Measurements from ENCODE around the gene CD247. TPM values are rescaled to one million over a fixed set of nuclear protein-coding genes. Genes with fewer than 3 reads are reported as not detected.

Gene CD247
- polyA plus RNA-seq, 1 of the 3 experiments (the other 2 are of a cell fraction), result 0.08 TPM

DNA sequence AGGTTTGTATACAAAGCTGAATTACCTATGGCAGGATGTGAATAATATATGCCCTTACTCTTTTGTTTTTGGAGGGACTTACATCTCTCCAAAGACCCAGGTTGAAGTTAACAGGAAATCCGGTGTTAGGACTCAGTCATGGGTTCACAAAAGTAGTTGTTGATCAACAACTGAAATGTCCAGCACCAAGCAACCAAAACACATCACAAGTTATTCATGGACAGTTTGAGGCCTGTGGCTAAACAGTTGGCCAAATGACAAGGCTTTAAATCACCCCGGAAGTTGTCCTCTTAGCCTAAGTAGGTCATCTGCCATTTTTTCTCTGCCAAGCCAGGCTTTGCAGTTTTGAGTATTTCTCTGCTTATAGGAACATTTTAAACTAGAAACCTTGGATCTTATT, 89.9 kb downstream of the CD247 start:
- TF ChIP-seq MAX (IDR thresholded peaks at IDR 0.05; ENCODE audit: low read depth) (no peak), RAD21 (IDR thresholded peaks at IDR 0.05; ENCODE audit: low read length) (no peak), YY1 (IDR thresholded peaks at IDR 0.05; ENCODE audit: low read depth) (no peak), TAF1 (IDR thresholded peaks at IDR 0.05; ENCODE audit: borderline replicate concordance, low read depth, low read length) (no peak), EZH2phosphoT487 (IDR thresholded peaks at IDR 0.05; ENCODE audit: borderline replicate concordance, low read depth) (no peak)
- TF ChIP-seq, protein P1, sequence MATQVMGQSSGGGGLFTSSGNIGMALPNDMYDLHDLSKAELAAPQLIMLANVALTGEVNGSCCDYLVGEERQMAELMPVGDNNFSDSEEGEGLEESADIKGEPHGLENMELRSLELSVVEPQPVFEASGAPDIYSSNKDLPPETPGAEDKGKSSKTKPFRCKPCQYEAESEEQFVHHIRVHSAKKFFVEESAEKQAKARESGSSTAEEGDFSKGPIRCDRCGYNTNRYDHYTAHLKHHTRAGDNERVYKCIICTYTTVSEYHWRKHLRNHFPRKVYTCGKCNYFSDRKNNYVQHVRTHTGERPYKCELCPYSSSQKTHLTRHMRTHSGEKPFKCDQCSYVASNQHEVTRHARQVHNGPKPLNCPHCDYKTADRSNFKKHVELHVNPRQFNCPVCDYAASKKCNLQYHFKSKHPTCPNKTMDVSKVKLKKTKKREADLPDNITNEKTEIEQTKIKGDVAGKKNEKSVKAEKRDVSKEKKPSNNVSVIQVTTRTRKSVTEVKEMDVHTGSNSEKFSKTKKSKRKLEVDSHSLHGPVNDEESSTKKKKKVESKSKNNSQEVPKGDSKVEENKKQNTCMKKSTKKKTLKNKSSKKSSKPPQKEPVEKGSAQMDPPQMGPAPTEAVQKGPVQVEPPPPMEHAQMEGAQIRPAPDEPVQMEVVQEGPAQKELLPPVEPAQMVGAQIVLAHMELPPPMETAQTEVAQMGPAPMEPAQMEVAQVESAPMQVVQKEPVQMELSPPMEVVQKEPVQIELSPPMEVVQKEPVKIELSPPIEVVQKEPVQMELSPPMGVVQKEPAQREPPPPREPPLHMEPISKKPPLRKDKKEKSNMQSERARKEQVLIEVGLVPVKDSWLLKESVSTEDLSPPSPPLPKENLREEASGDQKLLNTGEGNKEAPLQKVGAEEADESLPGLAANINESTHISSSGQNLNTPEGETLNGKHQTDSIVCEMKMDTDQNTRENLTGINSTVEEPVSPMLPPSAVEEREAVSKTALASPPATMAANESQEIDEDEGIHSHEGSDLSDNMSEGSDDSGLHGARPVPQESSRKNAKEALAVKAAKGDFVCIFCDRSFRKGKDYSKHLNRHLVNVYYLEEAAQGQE (IDR thresholded peaks at IDR 0.05; ENCODE audit: low read depth, low read length), result no peak
- ChIA-PET POLR2A (no interaction called here), CTCF (interaction anchor here (1.1 to 1.6 kb wide), 3 partner anchors 13 to 112 kb away, joined by 4 to 6 read pairs (median 4); no protein-coding TSS in a partner anchor)

DNA sequence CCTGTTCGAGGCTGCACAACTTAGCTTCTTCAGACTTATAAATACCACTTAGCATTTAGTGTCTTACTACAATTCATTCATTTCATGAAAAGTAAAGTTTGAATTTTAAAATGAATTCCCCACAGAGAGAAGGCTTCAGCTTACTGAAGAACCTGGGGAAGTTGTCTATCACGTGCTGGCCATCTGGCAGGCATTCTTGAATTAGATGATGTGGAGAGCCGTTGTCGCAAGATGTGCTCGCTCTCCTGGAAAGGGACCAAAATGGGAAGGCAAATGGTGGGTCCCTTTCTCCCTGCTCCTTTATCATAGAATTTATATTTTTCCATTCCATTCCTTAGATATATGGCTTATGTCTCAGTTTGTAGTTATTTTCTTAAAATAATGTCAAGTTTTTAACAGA, 90.5 kb downstream of the CD247 start:
- Histone ChIP-seq H3K9ac (no peak overlapping the region), H4K20me1 (ENCODE audit: insufficient read depth) (no peaks in the 10 kb centered on the region), H3K27ac (ENCODE audit: low read depth in 2 of 2, low read length in 1 of 2) (no peak overlapping the region), H3K4me2 (no peak overlapping the region), H3K9me2 (no peaks in the 10 kb centered on the region), H3K9me3 (no peaks in the 10 kb centered on the region), H3K4me3 (ENCODE audit: low read depth in 2 of 2, low read length in 1 of 2) (no peak overlapping the region), H3K36me3 (replicated peaks in 1 of 2; ENCODE audit: control insufficient read depth in 1 of 2, insufficient read depth in 2 of 2, low read length in 1 of 2) (peaks cover 0 to 10% of the 10 kb centered on the region in 2 experiments), H3K4me1 (ENCODE audit: control insufficient read depth in 1 of 2, insufficient read depth in 2 of 2, low read depth in 1 of 2, low read length in 1 of 2) (no peaks in the 10 kb centered on the region; a peak in 1 of 4 replicates), H3K27me3 (ENCODE audit: insufficient read depth) (no peaks in the 10 kb centered on the region), H2AFZ (ENCODE audit: low read depth) (no peak overlapping the region), H3F3A (replicated peaks; ENCODE audit: insufficient read depth) (no peaks in the 10 kb centered on the region), H3K79me2 (ENCODE audit: insufficient read depth) (no peaks in the 10 kb centered on the region)
- no peak for DNase-seq
- TF ChIP-seq TCF12 (IDR thresholded peaks at IDR 0.05) (no peak), GABPA (IDR thresholded peaks at IDR 0.05; ENCODE audit: low read depth) (no peak), TAF1 (IDR thresholded peaks at IDR 0.05; ENCODE audit: borderline replicate concordance, low read depth, low read length) (no peak), FOXM1 (IDR thresholded peaks at IDR 0.05; ENCODE audit: low read depth) (no peak), RXRA (IDR thresholded peaks at IDR 0.05; ENCODE audit: borderline replicate concordance, low read depth) (no peak), SMC3 (IDR thresholded peaks at IDR 0.05; ENCODE audit: low read depth, low read length) (no peak), MAX (IDR thresholded peaks at IDR 0.05; ENCODE audit: low read depth) (no peak), RCOR1 (IDR thresholded peaks at IDR 0.05; ENCODE audit: low read length) (no peak), MEF2A (IDR thresholded peaks at IDR 0.05; ENCODE audit: borderline replicate concordance, low read depth) (no peak)
- WGBS (ENCODE audit: low lambda C conversion rate), result 91% methylated on average over 5 of the region's 5 CpGs
- ChIA-PET CTCF (interaction anchor here (1.1 to 2.2 kb wide), 6 partner anchors 11 to 361 kb away, joined by 3 to 6 read pairs (median 4); no protein-coding TSS in a partner anchor), POLR2A (no interaction called here)

More for the DNA sequence above, 89.9 kb downstream of the CD247 start:
- Histone ChIP-seq H3K27ac (ENCODE audit: low read depth in 2 of 2, low read length in 1 of 2) (no peak overlapping the region), H3K27me3 (ENCODE audit: insufficient read depth) (no peaks in the 10 kb centered on the region), H2AFZ (ENCODE audit: low read depth) (no peak overlapping the region), H3F3A (replicated peaks; ENCODE audit: insufficient read depth) (no peaks in the 10 kb centered on the region), H3K4me1 (ENCODE audit: control insufficient read depth in 1 of 2, insufficient read depth in 2 of 2, low read depth in 1 of 2, low read length in 1 of 2) (no peaks in the 10 kb centered on the region; a peak in 1 of 4 replicates), H3K36me3 (replicated peaks in 1 of 2; ENCODE audit: control insufficient read depth in 1 of 2, insufficient read depth in 2 of 2, low read length in 1 of 2) (peaks cover 0 to 10% of the 10 kb centered on the region in 2 experiments), H4K20me1 (ENCODE audit: insufficient read depth) (no peaks in the 10 kb centered on the region), H3K79me2 (ENCODE audit: insufficient read depth) (no peaks in the 10 kb centered on the region), H3K9me3 (no peaks in the 10 kb centered on the region), H3K4me2 (no peak overlapping the region), H3K4me3 (ENCODE audit: low read depth in 2 of 2, low read length in 1 of 2) (no peak overlapping the region), H3K9me2 (no peaks in the 10 kb centered on the region), H3K9ac (no peak overlapping the region)
- 69% methylated on average over 2 of the region's 2 CpGs for WGBS (ENCODE audit: low lambda C conversion rate)
- no peak for DNase-seq

Measured in SK-N-SH (cell line).